GM06990 (cell line): ENCODE data around the gene USP32.
"Not testable (repeated sequence)": the region's sequence is repeated elsewhere in the genome, so short reads cannot be mapped to it uniquely, and the experiment has no call there.

Experiments
- DNase-seq: peaks from one replicate; pipeline ENCODE4 v3.0.0-alpha.2; 2011; ENCODE audit not compliant: insufficient read length; ENCODE audit errors: extremely low read depth
- H3K27me3 ChIP-seq: replicated peaks from 2 replicates; pipeline ENCODE4 v1.6.0; 2011; ENCODE audit warnings: low read length; ENCODE audit not compliant: control insufficient read depth, insufficient read depth
- H3K36me3 ChIP-seq: 2 replicates; pipeline ENCODE4 v1.5.1; 2011; ENCODE audit warnings: low read length; ENCODE audit not compliant: control insufficient read depth, insufficient read depth
- H3K4me3 ChIP-seq: replicated peaks from 2 replicates; pipeline ENCODE4 v1.5.1; 2011; ENCODE audit warnings: low read depth, mild to moderate bottlenecking, control low read depth, low read length
- TF ChIP-seq, protein P1 (sequence below): IDR thresholded peaks from 2 replicates; pipeline ENCODE4 v1.5.1; 2011; ENCODE audit warnings: low read length, control low read depth, mild to moderate bottlenecking, inconsistent platforms; ENCODE audit not compliant: insufficient read depth, poor library complexity, severe bottlenecking

Gene USP32

DNA sequence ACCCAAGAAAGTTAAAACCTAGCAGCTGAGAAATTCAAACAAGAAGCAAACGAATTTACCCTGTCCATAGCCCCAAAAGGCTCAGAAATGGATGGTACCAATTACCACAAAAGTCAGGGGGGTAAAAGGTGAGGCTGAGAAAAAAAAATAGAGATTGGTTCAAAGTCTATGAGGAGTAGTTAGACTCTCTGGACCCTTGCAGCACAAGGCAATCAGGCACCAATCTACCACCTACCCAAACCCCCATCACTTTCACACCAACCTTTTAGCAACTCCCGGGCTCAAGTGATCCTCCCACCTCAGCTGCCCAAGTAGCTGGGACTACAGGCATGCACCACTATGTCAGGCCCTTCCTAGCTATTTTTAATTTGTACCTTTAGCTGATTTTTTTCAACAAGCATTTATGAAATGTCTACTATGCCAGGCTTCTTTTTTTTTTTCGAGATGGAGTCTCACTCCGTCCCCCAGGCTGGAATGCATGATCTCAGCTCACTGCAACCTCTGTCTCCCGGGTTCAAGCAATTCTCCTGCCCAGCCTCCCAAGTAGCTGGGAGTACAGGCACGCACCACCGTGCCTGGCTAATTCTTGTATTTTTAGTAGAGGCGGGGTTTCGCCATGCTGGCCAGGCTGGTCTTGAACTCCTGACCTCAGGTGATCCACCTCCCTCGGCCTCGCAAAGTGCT lies 40.8 kb downstream of the USP32 start:
- no peak for DNase-seq
- TF ChIP-seq, protein P1, sequence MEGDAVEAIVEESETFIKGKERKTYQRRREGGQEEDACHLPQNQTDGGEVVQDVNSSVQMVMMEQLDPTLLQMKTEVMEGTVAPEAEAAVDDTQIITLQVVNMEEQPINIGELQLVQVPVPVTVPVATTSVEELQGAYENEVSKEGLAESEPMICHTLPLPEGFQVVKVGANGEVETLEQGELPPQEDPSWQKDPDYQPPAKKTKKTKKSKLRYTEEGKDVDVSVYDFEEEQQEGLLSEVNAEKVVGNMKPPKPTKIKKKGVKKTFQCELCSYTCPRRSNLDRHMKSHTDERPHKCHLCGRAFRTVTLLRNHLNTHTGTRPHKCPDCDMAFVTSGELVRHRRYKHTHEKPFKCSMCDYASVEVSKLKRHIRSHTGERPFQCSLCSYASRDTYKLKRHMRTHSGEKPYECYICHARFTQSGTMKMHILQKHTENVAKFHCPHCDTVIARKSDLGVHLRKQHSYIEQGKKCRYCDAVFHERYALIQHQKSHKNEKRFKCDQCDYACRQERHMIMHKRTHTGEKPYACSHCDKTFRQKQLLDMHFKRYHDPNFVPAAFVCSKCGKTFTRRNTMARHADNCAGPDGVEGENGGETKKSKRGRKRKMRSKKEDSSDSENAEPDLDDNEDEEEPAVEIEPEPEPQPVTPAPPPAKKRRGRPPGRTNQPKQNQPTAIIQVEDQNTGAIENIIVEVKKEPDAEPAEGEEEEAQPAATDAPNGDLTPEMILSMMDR, result no peak

DNA sequence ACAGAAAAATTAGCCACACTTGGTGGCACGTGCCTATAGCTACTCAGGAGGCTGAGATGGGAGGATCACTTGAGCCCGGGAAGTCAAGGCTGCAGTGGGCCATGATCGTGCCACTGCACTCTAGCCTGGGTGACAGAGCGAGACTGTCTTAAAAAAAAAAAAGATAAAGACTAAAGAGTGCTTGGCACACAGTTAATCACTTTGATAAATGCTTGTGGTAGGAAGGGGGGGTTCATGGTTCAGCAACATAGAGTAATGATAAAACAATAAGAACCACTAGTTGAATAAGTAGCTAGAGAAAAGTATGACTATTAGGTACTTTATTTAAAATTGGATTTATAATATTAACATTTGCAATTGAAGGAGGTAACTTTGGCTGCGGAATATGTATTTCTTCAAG lies 43.3 kb downstream of the USP32 start:
- TF ChIP-seq, protein P1, result no peak
- Histone ChIP-seq H3K36me3 (no peaks in the 10 kb centered on the region; the same call in 1 of the 2 replicates), H3K4me3 (no peak overlapping the region), H3K27me3 (no peaks in the 10 kb centered on the region)
- no peak for DNase-seq

More for the DNA sequence above, 40.8 kb downstream of the USP32 start:
- H3K27me3 ChIP-seq, result no peaks in the 10 kb centered on the region
- no peaks in the 10 kb centered on the region for H3K36me3 ChIP-seq
- H3K4me3 ChIP-seq, result no peak overlapping the region

DNA sequence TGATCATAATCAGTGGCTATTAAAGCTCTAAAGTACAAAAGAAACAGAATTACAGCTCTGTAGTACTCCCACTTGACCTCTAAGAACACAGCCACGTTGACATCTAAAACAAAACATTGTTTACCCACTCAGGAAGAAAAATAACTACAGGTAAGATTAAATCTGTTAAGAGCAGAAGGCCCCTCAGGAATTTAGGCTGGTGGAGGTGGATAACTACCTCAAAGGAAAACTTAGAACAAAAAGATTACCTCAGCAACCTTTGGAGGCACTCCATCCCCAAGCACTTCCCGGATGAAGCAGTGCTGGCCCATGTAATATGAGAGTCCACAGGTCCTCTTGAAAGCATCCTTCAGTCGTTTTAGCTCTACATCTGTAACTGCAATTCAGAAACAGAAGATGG lies 46.7 kb downstream of the USP32 start:
- DNase-seq, result no peak
- H3K27me3 ChIP-seq, result no peaks in the 10 kb centered on the region
- H3K36me3 ChIP-seq, result peaks cover 3% of the 10 kb centered on the region
- no peak overlapping the region for H3K4me3 ChIP-seq
- TF ChIP-seq, protein P1, result no peak

DNA sequence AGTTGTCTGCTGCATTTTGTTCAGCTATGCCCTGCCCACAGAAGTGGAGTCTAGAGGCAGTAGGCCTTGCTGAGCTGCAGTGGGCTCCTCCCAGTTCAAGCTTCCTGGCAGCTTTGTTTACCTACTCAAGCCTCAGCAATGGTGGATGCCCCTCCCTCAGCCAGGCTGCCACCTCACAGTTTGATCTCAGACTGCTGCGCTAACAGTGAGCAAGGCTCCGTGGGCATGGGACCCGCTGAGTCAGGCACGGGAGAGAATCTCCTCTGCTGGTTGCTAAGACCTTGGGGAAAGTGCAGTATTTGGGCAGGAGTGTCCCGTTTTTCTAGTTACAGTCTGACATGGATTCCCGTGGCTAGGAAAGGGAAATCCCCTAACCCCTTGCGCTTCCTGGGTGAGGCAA lies 49.4 kb downstream of the USP32 start:
- not testable (repeated sequence) for H3K27me3 ChIP-seq, DNase-seq, H3K4me3 ChIP-seq, H3K36me3 ChIP-seq

DNA sequence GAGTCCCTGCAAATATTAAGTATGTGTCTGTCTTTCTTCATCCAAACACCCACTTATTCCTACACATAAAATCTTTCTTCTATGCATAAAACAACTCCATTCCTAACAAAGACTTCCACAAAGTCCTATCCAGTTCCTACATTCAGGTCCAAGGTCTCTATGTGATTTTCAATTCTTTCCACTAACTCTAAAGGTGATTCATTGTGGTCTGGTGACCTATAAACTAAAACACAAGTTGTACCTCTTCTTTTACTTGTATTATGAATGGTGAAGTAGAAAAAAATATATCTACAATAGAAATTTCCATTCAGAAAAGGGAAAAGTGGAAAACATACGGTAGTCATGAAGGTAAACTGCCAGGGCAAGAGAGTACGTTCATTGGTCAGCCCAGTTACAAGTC lies 56.6 kb downstream of the USP32 start:
- TF ChIP-seq, protein P1, result no peak
- Histone ChIP-seq H3K36me3 (no peaks in the 10 kb centered on the region; the same call in none of the 2 replicates), H3K4me3 (no peak overlapping the region), H3K27me3 (no peaks in the 10 kb centered on the region)
- no peak for DNase-seq

DNA sequence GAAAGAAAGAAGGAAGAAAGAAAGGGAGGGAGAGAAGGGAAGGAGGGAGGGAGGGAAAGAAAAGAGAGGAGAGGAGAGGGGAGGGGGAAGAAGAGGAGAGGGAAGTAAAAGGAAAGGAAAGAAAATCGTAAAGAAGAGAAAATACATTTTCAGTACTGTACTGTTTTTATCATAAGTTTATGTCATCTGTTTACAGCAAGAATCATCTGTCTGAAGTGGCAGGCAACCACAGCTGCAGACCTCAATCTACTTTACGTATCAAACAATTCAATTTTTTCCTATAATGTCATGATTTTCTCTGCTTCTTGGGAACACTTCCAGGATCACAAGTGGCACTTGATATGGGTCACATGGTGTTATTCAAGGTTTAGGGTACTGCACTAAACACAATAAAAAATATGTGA lies 58.3 kb downstream of the USP32 start:
- TF ChIP-seq, protein P1, result no peak
- DNase-seq, result no peak
- Histone ChIP-seq H3K4me3 (no peak overlapping the region), H3K36me3 (peaks cover 2% of the 10 kb centered on the region), H3K27me3 (no peaks in the 10 kb centered on the region)

DNA sequence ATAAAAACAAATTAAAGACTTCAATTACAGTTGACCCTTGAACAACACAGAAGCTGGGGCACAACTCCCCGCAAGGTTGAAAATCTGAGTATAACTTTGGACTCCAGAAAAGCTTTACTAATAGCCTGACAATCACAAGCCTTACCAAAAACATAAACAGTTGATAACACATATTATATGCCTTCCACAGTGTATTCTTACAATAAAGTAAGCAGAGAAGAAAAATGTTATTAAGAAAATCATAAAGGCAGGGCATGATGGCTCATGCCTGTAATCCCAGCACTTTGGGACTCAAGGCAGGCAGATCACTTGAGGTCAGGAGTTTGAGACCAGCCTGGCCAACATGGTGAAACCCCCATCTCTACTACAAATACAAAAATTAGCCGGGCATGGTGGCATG lies 58.9 kb downstream of the USP32 start:
- not testable (repeated sequence) for H3K27me3 ChIP-seq, DNase-seq, H3K4me3 ChIP-seq, H3K36me3 ChIP-seq
